Suppressor macrophage treated with lipopolysaccharide for 1 hour (primary cell): Measurements from ENCODE around the gene GPR84.

Experiments used
- DNase-seq, 3 donors: peaks; one replicate each; pipeline ENCODE4 v3.0.0-alpha.2; 2020 to 2022

GPR84 gene

DNA sequence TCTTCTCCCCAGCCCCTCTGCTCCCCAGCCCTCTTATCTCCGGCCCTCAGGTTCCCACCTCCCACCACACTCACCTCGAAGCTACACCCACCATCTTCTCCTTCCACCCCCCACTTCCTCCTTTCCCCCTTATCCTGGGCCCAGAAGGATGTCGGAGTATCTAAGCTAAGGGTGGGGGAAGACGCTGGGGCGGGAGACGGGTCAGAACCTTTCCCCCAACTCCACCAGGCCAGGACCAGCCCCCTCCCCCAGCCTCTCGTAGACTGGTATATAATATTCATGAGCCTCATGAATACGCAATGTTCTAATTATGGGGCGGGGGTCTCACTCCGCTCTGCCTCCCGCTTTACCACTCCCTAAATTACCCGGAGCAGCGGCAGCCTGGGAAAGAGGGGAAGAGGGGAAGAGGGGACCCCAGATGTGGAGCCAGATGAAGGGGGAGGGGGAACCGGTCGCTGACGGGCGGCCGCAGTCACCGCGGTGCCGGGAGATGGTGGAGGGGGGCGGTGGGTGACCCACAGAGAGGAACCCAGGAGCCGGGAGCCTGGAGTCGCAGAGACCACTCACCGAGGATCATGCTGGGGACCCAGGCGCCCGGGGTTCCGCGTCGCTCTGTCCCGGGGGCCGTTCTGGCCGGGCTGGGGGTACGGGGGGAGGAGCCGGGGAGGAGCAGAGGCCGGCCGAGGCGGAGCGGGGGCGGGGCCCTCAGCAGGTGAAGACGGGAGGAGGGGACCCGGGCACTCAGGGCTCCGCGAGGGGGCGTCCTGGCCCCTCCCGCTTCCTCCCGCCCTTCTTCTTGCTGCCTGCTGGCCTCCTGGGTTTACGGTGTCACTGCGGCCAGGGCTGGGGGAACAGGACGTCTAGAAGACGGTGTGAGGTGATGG, 26.6 kb upstream of the GPR84 start:
- no peak for DNase-seq

DNA sequence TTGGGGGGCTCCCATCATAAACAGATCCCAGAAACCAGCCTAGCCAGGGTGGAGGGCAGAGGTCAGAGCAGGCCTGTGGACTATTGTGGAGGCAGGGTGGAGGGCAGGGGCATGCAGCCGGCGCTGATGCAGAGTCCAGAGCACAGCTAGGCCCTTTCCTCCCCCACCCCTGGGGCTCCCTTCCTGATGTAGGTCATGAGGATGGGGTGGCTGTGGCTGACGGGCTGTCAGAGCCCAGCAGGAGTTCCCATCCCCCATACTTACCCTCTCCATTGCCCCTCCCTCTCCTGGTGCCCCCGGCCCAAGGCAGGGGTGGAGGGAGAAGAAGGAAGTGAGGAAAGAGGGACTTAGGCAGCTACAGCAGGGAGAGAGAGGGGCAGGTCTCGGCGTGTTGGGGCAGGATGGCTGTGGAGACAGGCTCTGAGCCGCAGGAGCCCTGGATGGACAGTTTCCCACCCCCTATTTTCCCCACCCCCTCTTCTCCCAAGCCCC, 25.9 kb upstream of the GPR84 start:
- DNase-seq, result peak in 1 of 3 donors; percentile 38

GRCh38 chr12:54389607-54390175, 25.4 kb upstream of the GPR84 start:
- DNase-seq, result no peak

DNA sequence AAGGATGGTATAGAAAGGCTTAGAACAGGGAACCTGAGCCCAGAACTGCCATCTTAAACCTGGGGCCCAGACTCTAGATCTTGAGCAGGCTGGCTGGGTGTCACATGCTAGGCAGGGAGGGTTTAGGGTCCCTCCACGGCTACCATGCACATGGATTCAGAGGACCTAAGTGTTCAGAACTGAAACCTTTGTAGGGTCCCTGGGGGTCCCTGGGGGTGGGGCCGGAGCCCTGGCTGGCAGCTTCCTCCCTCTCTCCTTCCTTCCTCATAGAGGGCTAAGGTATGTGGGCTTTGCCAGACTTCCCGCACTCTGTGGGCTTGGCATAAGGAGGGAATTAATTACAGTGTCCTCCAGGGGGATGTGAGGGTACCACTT, 24.8 kb upstream of the GPR84 start:
- DNase-seq, result no peak

GRCh38 chr12:54388237-54389133, 24.2 kb upstream of the GPR84 start:
- peak in 1 of 3 donors; percentile 38 for DNase-seq

DNA sequence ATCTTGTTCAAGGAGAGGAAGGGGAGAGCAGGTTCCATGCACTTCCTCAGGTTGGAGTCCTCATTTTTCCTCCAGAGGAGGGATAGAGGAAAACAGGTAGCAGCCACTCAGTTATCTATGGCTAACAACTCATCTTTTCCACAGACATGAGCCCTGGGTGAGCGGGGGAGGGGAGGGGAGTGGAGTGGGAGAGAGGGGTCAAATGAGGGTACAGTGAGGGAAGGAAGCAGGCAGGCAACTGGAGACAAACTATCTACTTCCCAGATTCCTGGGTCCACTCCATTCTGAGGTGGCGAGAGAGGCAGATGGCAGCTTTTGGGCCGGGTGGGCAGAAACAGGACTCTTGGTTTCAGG, 22.8 kb upstream of the GPR84 start:
- DNase-seq, result no peak

DNA sequence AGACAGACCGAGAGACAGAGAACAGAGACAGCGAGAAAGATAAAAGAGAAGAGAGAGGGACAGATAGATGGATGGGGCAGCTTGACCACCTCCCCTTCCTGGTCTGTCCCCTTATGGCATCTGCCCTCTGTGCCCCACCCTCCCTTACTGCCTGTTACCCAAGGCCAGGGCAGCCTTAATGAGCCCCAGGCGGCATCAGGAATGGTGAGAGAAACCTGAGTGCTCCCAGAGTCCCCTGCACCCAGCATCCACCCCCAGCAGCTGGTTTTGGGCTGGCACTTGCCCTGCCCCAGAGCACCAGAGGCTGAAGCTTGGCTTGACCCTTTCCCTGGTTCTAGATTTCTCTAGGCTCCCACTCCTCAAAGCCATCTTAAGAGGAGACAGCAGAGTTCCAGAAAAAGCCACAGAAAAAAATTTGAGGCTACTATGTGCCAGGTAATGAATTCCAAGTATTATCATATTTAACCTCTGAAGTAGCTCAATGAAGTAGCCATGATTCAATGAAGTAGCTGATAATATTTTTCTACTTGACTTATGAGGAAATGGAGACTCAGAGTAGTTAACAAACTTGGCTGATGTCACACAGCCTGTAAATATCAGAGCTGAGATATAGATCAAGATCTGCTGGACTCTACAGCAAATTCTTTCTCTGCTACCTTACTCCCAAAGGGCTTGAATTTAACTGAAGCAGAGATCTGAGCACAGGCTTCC, 22.3 kb upstream of the GPR84 start:
- no peak for DNase-seq

DNA sequence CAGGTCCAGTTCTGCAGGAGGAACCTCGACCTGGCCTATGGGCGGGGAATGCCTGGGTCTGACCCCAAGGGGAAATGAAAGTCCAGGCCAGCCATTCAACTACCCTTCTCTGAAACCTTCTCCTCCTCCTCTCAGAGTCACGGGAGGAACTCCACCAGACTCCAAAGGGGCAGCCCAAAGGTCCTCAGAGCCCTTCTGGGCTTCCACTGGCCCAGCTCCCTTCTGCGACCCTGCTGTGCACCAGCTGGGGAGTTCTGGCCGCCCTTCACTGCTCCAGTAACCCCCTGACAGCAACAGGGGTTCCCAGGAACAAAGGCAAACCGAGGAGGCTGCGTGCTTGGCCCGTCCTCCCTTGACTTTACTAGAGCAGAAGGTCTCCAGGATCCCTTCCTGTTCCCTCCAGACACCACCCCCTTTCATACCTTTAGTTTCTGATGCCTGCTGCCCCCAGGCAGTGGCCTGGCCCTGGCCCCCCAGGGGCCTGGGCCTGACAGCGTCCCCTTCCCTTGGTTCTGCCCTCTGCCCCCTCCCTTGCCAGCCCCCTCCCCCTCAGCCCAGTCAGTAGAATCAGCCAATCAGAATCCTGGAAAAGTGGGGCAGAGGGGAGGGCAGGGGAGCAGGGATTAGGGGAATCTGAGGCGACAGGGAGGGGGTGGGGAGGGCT, 21.1 kb upstream of the GPR84 start:
- peak; percentile 83 to 87 (median 86) for DNase-seq

- peak; percentile 87 to 90 (median 90) for DNase-seq
Observed at GRCh38 chr12:54384591-54385041, 20.3 kb upstream of the GPR84 start, which contains the start of gene ZNF385A. Gene ZNF385A (minus strand): TSS chr12:54384733. CDS start chr12:54384514, 219 bp downstream.

GRCh38 chr12:54383041-54383609, 18.8 kb upstream of the GPR84 start:
- peak; percentile 94 to 99 (median 97) for DNase-seq

DNA sequence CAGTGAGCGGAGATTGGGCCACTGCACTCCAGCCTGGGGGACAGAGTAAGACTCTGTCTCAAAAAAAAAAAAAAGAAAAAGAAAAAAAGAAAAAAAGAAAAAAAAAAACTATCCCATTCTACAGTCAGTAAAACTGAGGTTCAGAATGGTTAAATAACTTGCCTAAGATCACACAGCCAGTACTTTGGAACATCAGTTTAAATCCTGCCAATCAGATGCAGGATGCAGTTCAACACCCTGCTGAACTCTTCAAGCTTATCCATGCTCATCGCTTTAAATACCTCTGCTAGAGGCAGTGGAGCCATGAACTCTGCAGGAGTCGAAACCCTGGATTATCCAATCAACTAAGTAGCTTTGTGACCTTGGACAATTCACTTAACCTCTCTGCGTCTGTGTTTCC, 16.9 kb upstream of the GPR84 start:
- DNase-seq, result no peak

GRCh38 chr12:54379398-54380201, 15.3 kb upstream of the GPR84 start:
- DNase-seq, result peak; percentile 88 to 95 (median 92)

DNA sequence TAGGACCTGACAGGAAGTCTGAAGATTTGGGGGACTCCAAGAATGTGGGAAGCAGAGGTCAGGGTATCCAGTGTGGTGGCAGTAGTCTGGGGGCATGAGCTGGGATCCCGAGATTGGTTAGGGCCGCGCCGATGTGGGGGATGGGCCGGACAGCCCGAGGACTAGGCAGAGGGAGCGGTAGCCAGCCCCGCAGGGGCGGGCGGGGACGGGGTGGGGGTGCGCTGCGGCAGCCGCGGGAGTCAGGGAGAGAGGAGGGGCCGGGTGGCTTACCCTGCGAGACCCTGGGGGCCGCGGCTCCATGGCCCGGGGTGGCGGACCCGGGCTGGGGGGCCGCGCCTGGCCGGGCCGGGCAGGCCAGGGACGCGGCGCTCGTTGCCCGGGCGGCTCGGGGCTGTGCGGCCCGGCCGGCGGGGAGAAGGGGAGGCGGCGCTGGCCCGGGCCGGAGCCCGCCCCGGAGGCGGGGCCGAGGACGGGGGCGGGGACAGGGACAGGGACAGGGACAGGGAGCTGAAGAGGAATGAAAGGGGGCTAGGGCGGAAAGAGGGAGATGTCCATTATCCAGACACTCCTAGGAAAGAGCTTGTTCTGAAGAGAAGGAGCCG, 14.6 kb upstream of the GPR84 start:
- DNase-seq, result peak in 1 of 3 donors; percentile 67

GRCh38 chr12:54377797-54378515, 13.7 kb upstream of the GPR84 start:
- DNase-seq, result no peak

- no peak for DNase-seq
Observed at GRCh38 chr12:54377007-54377406, 12.7 kb upstream of the GPR84 start.

DNA sequence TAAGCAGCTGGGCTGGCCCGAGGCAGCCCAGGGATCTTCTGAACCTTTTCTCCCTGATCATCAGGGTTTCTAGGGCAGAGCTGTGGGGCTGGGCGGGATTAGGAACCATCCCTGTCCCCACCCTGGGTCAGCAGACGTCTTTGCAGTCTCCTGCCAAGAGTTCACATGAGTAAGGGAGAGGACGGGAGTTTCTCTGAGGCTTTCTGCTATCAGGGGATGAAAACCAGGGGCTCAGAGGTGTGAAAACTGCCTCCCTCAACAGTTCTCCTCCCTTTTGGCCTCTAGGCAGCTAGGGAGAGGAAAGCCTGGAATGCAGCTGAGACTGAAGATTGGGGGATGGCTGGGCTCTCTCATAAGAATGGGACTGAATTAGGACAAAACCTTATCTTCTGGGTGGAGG, 12.3 kb upstream of the GPR84 start:
- no peak for DNase-seq

DNA sequence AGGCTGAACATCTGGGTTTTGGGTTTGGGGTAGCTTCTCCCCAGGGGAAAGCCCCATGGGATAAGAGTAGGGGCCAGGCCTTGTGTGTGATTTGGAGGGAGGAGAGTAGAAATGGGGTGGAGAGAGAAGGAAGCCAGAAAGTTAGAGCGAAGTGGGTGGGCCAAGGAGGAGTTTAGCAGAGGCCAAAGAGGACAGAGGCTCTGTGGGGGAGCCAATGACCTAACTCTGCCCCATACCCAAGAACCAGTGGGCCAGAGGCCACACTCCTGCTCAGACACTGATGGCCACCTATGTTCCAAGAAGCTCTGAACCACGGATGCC, 10.9 kb upstream of the GPR84 start:
- DNase-seq, result no peak

GRCh38 chr12:54374562-54375258, 10.4 kb upstream of the GPR84 start:
- DNase-seq, result no peak
